GM19452 (cell line): ENCODE measurements around the gene SNX1.
"Not testable (repeated sequence)": the region's sequence is repeated elsewhere in the genome, so short reads cannot be mapped to it uniquely, and the experiment has no call there.

Experiments
- ATAC-seq: cut with Tn5 transposase; IDR thresholded peaks from one replicate; pipeline ENCODE4 v1.9.1; 2021; ENCODE audit not compliant: unreplicated experiment

SNX1 gene

DNA sequence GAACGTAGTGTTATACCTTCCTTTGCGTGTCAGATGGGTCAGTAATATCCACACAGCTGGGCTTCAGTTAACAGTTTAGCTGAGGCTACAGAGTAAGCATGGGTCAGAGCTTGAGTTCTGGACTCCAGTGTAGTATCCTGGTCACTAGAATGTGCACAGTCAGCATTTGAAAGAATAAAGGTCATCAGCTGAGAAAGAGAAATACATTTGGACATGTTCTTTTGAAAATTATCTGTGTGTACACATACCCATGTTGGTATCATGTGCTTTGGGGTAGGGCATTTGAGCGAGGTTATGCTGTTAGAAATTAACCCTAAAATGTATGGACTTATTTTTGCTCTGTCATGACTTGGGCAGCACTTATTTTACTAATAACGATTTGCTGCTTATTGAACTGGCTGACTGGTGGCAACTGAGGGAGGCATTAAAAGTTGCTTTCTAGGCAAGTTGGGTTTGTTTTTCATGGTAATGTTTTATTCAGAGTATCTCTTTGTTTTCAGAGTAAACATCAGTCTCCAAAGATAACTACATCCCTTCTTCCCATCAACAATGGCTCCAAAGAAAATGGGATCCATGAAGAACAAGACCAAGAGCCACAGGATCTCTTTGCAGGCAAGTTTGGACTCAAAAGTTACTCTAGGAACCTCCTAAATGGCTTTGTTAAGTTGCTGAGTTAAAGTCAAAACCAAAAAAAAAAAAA, 16.4 kb downstream of the SNX1 start:
- no peak for ATAC-seq

DNA sequence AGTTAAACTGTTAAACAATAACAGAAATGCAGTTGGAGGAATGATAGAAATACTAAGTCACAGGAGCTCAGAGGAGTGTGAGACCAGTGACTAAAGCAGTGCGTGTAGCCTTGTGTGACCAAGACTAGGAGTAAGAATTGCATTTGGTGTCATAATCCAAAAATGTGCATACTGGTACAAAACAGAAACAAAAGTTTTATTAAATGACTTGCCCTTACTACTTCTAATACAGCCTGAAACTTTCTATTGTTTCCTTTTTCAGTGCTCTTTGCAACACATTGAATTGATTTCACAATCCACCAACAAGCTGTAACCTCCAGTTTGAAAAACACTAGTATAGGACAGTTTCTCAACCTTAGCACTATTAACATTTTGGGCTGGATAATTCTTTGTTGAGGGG, 17.1 kb downstream of the SNX1 start:
- ATAC-seq: no peak

DNA sequence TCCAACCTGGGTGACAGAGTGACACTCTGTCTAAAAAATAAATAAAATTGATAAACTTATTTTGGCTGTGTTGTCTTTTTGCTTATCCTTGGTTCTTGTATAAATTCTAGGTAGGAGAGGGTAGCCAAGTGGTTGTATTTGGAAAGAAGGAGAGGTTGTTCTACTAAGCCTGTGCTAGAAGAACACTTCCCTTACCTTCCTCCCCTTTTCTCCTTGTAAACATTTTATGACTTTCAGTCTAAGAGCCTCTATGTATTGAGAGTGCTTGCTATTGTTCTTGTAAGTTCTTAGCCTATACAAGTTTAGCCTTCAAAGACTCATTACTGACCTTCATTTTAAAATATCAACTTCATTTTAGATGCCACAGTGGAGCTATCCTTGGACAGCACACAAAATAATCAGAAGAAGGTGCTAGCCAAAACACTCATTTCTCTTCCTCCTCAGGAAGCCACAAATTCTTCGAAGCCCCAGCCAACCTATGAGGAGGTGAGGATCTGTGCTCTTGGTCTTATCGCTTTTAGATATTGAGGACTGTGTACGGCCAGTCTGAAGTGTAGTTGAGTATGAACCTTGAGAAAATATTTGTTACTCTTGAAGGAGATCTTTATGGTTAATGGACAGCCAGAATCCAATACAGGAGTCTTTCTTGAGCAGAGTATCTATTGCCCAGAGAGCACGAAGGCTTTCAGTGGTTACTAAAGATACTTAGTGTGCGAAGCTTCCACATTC, 22.1 kb downstream of the SNX1 start:
- no peak for ATAC-seq

DNA sequence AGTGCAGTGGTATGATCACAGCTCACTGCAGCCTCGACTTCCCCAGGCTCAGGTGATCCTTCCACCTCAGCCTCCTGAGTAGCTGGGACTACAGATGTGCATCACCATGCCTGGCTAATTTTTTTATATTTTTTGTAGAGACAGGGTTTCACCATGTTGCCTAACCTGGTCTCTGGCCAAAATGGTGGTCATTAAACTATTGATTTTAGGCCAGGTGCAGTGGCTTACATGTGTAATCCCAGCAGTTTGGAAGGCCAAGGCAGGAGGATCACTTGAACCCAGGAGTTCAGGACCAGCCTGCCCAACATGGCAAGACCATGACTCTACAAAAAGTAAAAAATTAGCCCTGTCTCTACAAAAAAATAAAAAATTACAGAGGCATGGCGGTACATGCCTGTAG, 24.5 kb downstream of the SNX1 start:
- ATAC-seq: not testable (repeated sequence)

DNA sequence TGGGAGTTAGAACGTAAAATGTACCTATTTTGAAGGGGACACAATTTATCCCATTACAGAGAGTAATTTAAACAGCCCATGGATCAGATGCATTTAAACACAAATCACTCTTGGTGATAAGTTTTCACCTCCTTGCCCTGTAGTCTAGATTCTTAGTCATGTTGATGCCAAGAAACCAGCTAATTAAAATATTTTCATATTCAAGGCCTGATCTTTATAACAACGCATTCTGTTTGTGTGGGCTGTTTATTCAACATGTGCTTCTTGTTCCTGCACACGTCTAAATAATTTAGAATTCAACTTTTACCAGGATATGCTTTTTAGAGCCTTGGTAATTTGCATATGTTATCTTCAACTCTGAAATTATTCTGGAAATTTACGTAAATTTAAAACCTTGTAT, 25.8 kb downstream of the SNX1 start:
- no peak for ATAC-seq

DNA sequence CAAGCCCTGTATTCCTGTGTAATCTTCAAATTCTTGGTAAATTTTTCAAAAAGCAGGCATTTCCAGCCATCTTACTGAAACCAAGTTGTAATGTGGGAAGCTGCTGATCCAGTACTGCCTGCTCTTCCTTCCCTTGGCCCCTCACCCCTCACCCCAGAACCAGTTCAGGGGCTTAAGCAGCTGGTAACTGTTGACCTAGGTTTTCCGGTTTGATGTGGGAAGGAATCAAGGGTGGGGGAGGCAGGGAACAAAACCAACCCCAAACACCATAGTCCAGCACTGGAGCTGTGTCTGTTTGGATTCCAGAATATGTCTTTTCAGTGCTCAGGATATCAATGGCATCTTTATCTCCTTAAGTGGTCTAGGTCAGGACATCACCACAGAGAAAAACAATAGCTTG, 26.7 kb downstream of the SNX1 start:
- no peak for ATAC-seq

DNA sequence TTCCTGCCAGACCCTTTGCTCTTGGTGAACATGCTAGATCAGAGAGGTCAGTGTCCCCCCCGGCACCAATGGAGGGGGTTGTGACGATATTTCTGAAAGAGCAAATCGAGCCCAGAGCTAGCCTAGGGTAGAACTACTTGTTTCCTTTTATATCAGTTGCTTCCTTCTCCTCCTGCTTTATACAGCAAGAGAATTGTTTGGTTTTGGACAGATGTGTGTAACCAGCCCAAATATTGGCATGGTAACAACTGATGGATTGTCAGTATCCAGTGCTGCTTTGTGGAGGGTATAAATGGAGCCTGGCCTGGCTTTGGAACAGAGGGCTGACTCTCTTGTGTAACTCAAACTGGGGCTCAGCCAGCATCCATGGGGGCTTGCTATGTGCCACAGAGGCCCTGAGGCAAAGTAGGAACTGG, 27.2 kb downstream of the SNX1 start:
- no peak for ATAC-seq

DNA sequence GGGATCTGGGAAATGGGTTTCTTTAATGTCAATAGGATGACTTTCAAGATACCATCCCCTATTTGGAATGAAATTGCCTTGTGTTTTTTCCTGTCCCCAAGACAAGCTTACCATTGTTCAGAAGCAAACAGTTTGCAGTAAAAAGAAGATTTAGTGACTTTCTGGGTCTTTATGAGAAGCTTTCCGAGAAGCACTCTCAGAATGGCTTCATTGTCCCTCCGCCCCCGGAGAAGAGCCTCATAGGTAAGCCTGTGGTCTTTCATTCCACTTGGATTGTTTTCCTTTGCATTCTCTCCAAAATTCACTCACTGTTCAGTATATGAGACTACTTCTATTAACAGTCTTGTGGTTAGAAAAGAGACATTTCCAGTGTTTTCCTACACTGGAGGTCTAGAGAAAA, 30.2 kb downstream of the SNX1 start:
- ATAC-seq: no peak

DNA sequence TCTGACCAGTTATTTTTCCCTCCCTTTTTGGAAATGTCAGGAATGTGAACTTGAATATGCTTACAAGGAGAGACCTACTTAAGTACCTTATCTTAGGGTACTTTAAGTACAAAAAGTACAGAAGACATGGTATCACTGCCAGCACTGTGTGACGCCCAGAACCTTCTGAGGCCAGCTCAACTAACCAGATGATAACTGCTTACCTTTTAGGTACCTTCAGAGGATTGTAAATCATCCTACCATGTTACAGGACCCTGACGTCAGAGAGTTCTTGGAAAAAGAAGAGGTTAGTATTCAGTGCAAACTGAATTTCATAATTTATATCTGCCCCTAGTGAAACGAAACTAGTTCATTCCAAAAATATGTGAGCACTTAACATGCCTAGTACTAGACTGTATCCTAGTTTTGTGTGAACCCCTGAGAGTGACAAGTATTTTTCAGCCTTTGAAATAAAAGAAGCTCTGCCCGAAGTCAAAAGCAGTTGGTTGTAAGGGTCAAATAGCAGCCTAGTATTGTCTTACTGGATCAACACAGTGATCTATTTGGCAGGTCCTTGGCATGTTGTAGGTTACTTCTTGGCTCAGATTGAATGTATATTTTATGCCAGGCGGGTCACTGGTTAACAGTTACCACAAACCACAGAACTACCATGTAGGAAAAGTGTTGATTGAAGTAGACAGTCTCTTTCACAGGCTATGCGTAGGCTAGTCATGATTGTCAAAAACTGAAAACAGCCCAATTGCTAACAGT, 31.9 kb downstream of the SNX1 start:
- no peak for ATAC-seq

DNA sequence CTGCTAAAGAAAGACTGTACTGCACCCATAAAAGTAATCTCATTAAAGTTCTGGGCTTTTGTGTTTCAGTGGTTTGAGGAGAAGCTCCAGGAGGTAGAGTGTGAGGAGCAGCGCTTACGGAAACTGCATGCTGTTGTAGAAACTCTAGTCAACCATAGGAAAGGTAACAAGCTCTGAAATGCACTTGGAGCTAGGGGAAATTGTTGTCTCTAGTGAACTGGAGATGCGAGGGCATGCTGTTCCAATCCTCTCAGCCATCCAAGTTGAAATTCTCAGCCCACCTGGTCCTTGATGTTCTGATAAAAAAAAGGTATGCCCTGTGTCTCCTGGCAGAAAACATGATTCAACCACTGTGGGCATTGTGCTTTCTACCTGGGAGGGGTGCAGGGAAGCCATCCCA, 34.4 kb downstream of the SNX1 start:
- ATAC-seq: no peak

DNA sequence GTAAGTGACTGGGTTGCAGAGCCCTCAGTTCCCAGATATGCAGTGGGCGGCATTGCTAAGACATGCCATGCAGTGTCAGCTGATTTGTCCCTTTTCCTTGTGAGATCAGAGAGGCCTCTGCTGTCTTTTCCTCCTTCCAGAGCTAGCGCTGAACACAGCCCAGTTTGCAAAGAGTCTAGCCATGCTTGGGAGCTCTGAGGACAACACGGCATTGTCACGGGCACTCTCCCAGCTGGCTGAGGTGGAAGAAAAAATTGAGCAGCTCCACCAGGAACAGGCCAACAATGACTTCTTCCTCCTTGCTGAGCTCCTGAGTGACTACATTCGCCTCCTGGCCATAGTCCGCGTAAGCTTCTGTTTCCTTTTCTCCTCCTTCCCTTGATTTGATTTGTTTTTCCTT, 35.8 kb downstream of the SNX1 start:
- ATAC-seq: no peak

DNA sequence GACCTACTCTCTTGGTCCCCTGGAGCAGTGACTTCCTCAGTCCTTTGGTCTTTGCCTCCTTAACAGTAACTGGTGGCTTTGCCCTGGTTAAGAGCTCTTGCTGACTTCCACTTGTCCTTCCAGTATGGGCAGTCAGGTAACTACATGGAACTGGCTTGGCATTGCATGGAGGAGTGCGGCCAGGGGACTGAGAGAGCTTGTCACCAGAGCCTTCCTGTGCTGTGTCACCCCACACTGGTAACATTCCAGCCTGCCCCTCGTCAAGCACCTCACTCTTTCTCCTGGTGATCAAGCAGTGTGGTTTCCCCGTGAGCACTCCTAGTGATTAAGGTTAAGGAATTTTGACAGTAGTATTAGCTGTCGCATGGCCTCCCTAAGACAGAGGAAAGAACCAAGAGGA, 36.4 kb downstream of the SNX1 start:
- ATAC-seq: no peak

DNA sequence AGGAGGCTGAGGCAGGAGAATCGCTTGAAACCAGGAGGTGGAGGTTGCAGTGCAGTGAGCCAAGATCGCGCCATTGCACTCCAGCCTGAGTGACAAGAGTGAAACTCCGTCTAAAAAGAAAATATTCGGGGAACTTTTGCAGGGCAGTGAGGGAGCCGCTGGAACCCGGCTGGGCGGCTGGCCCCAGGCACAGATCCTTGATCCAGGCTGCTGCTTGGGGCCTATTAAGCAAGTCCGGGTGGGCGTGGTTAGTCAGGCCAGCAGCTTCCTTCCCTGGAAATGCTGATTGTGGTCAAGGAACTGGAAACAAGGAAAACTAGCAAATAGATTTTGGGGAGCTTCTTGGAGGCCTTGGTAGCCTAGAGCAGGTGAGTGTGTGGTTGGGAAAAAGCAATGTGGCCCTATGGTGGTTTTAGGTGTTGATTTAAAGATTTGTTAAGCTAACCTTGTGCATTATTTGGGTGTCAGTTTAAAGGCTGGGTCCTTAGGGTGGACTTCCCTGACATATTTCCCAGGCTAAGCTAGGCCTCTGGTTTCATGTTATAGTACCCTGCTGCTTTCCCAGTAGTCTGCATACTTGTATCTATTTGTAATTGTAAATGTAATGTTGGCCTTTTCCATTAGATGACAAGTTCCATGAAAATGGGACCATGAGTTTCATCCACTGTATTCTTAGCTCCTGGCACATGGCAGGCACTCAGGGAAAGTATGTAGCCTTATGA, 38.0 kb downstream of the SNX1 start:
- ATAC-seq: no peak

DNA sequence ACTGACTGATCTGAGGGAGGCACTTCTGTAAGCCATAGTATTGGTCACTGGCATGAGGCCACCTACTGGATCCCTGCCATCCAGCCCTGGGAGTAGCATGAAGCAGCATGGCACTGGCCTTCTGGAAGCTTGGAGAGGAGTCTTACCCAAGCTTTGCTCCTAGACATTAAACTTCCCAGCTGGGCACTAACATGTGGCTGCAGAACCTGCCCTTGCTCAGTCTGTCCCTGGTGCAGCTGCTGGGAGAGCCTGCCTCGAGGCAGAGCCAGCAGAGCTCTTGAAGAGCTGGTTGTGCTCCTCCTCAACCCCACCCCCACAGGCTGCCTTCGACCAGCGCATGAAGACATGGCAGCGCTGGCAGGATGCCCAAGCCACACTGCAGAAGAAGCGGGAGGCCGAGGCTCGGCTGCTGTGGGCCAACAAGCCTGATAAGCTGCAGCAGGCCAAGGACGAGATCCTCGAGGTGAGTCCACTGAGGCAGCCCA, 38.6 kb downstream of the SNX1 start:
- no peak for ATAC-seq

DNA sequence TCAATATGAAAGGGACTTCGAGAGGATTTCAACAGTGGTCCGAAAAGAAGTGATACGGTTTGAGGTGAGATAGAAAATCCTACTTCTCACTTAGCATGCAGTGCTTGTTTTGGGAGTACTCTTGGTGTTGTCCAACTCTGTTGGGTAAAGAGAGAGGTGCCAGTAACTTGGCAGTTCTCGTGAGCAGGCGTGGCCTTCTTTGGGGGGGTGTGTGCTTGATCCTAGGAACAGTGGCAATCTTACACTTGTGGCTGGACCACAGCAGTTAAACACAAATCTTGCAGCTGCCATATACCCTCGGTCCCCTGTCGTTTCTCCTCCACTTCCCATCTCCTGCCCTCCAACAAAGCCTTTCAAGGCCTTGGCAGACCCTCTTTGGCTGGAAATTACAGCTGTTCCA, 40.6 kb downstream of the SNX1 start:
- no peak for ATAC-seq

DNA sequence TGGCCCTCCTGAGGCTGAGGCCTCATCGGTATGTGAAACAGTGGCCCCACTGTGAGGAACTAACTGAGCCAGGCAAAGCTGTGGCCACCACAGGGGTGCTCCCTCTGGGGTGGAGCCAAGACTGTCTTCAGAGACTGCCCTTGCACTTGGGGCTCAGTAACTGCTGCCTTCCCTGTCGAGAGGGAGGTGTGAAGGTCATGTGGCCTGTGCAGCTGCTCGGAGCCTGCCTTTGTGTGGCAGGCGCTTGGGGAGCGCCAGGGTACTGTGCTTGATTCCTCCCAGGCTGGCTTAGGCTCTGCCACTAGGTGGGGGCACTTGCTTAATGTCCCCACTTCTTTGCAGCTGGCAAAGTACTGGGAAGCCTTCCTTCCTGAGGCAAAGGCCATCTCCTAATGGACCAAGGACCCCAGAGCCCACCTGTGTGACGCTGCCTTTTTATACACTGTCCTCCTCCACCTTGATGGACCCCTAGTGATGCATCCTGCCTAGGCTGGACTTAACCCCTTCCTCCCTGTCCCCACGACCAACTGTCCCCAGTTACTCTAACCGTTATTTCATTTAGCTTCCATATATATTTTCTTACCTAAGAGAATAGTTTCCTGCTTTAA, 41.5 kb downstream of the SNX1 start:
- ATAC-seq: no peak

DNA sequence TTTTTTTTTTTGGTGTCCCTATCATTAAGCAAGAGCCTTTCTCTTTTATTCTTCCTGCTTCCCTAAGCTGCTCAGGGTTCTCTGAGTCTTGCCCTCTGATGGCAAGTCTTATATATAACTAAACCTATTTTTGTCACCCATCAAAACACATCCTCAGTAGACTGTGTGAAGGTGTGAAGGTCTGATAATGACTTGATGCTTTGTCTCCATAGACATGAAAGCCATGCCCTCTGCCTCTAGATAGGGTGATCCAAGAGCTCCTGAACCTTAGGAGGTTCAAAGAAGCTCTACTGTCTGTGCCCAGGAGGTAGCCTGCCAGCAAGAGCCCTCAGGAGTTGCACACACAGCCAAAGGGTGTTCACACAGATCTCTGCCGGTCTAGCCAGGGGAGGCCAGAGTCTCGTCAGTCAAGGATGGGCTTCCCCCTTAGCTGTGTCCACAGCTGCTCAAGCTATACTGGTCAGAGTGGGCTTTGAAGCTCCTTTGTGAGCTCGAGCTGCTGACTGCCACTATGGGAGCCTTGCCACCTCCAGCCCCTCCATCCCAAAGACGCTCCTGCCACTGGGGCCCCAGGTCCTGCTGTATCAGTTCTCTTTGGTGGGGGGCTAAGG, 42.7 kb downstream of the SNX1 start:
- ATAC-seq: no peak

DNA sequence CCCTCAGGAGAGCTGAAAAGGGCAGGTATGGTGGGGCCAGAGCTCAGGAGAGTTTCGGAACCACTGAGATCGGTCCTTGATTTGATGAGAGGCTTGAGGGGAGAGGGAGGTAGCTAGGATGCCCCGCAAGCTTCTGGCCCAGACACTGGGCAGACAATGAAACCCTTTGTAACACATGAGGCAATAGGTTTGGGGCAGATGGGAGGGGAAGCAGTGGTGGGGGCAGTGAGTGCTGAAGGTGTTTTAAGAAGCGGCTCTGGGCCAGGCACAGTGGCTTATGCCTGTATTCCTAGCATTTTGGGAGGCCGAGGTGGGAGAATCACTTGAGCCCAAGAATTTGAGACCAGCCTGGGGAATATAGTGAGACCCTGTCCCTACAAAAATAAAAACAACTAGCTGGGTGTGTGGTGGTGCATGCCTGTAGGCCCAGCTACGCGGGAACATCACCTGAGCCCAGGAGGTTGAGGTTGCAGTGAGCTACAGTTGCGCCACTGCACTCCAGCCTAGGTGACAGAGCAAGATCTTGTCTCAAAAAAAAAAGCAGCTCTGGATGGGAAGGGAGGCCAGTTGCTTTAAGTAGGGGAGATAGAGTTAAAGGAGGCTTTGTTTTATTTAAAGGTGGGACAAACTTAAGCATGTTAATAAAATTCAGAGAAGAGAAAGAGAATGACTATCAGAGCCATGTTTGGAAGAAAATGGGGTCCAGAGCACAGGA, 46.2 kb downstream of the SNX1 start:
- ATAC-seq: no peak

DNA sequence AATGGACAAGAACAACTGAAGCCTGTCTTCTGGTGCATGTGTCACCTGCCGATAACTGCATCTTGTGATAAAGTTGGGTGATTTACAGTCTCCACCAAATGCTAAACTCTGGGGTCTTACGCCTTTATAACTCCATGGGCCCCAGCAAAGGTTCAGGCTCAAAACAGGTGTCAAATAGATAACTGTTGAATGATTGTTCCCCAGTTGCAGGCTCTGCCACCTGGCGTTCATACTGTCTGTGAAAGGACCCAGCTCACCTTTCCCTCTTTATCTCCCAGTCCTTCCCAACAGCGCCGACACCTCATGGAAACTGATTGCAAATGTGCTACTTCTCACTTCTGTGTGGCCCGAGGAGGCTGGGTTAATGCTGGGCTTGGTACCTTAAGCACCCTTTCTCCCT, 47.5 kb downstream of the SNX1 start:
- no peak for ATAC-seq

DNA sequence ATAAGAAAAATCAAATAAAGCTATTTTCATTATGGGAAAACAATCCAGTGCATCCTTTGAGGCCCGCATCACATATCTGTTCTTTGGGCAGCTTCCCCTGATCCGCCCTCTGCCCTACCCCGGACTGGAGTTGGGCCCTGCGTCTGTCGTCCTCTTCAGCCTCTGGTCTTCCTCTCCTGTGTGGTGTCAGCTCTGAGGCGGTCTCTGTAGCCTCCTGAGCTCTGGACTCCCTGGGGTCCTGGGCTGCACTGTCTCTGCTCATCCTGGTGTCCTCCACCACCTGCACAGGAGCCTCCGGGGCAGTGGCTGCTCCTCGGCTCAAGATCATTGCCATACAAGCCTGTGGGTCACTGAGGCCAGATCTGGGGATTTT, 48.4 kb downstream of the SNX1 start:
- no peak for ATAC-seq
